H9 (cell line): ENCODE data around the gene KLHL41. TPM values are rescaled to one million over a fixed set of nuclear protein-coding genes. Genes with fewer than 3 reads are reported as not detected.

Source experiments
- DNase-seq: peaks from one replicate; pipeline ENCODE4 v3.0.0-alpha.2; 2017
- H2AFZ ChIP-seq: one replicate; pipeline ENCODE4 v1.6.1; 2013; ENCODE audit warnings: mild to moderate bottlenecking, low read length, control low read depth, moderate library complexity
- H2AK5ac ChIP-seq: 2 replicates; pipeline ENCODE4 v1.6.1; 2013; ENCODE audit warnings: low read length, control low read depth, mixed read lengths; ENCODE audit not compliant: insufficient read length
- H2BK120ac ChIP-seq: one replicate; pipeline ENCODE4 v1.6.1; 2013; ENCODE audit warnings: low read depth, mild to moderate bottlenecking, low read length, control low read depth, inconsistent platforms; ENCODE audit not compliant: poor library complexity, severe bottlenecking
- H2BK12ac ChIP-seq: 2 replicates; pipeline ENCODE4 v1.6.1; 2013; ENCODE audit warnings: low read length, control low read depth, mixed read lengths, low read depth; ENCODE audit not compliant: insufficient read length
- H2BK15ac ChIP-seq: 2 replicates; pipeline ENCODE4 v1.6.1; 2013; ENCODE audit warnings: low read depth, low read length, control low read depth
- H2BK20ac ChIP-seq: one replicate; pipeline ENCODE4 v1.6.1; 2013; ENCODE audit warnings: low read depth, mild to moderate bottlenecking, low read length, control low read depth, inconsistent platforms; ENCODE audit not compliant: poor library complexity, severe bottlenecking
- H2BK5ac ChIP-seq: 2 replicates; pipeline ENCODE4 v1.6.1; 2013; ENCODE audit warnings: low read length, control low read depth, mixed read lengths; ENCODE audit not compliant: insufficient read length
- H3K14ac ChIP-seq: 2 replicates; pipeline ENCODE4 v1.6.1; 2013; ENCODE audit warnings: low read length, control low read depth; ENCODE audit not compliant: insufficient read depth
- H3K18ac ChIP-seq: 2 replicates; pipeline ENCODE4 v1.6.1; 2013; ENCODE audit warnings: low read depth, mild to moderate bottlenecking, mixed read lengths, low read length, control low read depth; ENCODE audit not compliant: insufficient read length
- H3K23ac ChIP-seq: 2 replicates; pipeline ENCODE4 v1.6.1; 2013; ENCODE audit warnings: low read length, control low read depth, mixed read lengths, low read depth; ENCODE audit not compliant: insufficient read length
- H3K23me2 ChIP-seq: 2 replicates; pipeline ENCODE4 v1.6.1; 2013; ENCODE audit warnings: low read depth, mild to moderate bottlenecking, mixed read lengths, low read length, control low read depth; ENCODE audit not compliant: insufficient read length, poor library complexity, severe bottlenecking
- H3K27ac ChIP-seq: 2 replicates; pipeline ENCODE4 v1.5.1; 2013; ENCODE audit warnings: low read length, control low read depth, mixed read lengths, low read depth; ENCODE audit not compliant: insufficient read length
- H3K27me3 ChIP-seq: 2 replicates; pipeline ENCODE4 v1.6.1; 2013; ENCODE audit warnings: low read length, control low read depth, inconsistent platforms; ENCODE audit not compliant: insufficient read depth
- H3K4ac ChIP-seq: 2 replicates; pipeline ENCODE4 v1.6.1; 2013; ENCODE audit warnings: low read depth, mild to moderate bottlenecking, control low read depth, inconsistent platforms, low read length, moderate library complexity
- H3K4me1 ChIP-seq: 2 replicates; pipeline ENCODE4 v1.6.1; 2013; ENCODE audit warnings: low read length, control low read depth, inconsistent platforms; ENCODE audit not compliant: insufficient read depth
- H3K4me2 ChIP-seq: 2 replicates; pipeline ENCODE4 v1.6.1; 2013; ENCODE audit warnings: low read length, control low read depth, mixed read lengths; ENCODE audit not compliant: insufficient read length, insufficient read depth
- H3K56ac ChIP-seq: 2 replicates; pipeline ENCODE4 v1.6.1; 2013; ENCODE audit warnings: low read depth, mild to moderate bottlenecking, mixed read lengths, low read length, control low read depth; ENCODE audit not compliant: insufficient read length
- H3K79me1 ChIP-seq: 2 replicates; pipeline ENCODE4 v1.6.1; 2013; ENCODE audit warnings: low read depth, mild to moderate bottlenecking, moderate library complexity, low read length, control low read depth, inconsistent platforms; ENCODE audit not compliant: insufficient read depth, poor library complexity, severe bottlenecking
- H3K79me2 ChIP-seq: 2 replicates; pipeline ENCODE4 v1.6.1; 2013; ENCODE audit warnings: low read length, control low read depth, inconsistent platforms; ENCODE audit not compliant: insufficient read depth
- H3K9ac ChIP-seq: 2 replicates; pipeline ENCODE4 v1.6.1; 2013; ENCODE audit warnings: low read length, control low read depth, mixed read lengths; ENCODE audit not compliant: insufficient read length; ENCODE audit errors: extremely low read depth
- H3K9me3 ChIP-seq: one replicate; pipeline ENCODE4 v1.6.1; 2013; ENCODE audit warnings: low read depth, low read length, inconsistent platforms; ENCODE audit not compliant: control insufficient read depth
- H3T11ph ChIP-seq: one replicate; pipeline ENCODE4 v1.6.1; 2013; ENCODE audit warnings: mild to moderate bottlenecking, low read length, control low read depth, inconsistent platforms
- H4K20me1 ChIP-seq: one replicate; pipeline ENCODE4 v1.6.1; 2013; ENCODE audit not compliant: control insufficient read depth, insufficient read length, insufficient read depth
- H4K5ac ChIP-seq: 2 replicates; pipeline ENCODE4 v1.6.1; 2013; ENCODE audit warnings: low read depth, mild to moderate bottlenecking, mixed read lengths, low read length, control low read depth; ENCODE audit not compliant: insufficient read length
- H4K8ac ChIP-seq: replicated peaks from 2 replicates; pipeline ENCODE4 v1.6.1; 2013; ENCODE audit warnings: low read length, control low read depth, mixed read lengths, low read depth; ENCODE audit not compliant: insufficient read length
- H4K91ac ChIP-seq: 2 replicates; pipeline ENCODE4 v1.6.1; 2013; ENCODE audit warnings: low read depth, mild to moderate bottlenecking, moderate library complexity, mixed read lengths, low read length, control low read depth; ENCODE audit not compliant: insufficient read length
- H3K27ac Mint-ChIP-seq, 3 experiments: 2 replicates in 2 of 3; 3 replicates in 1 of 3; pipeline ENCODE4 v1.8.0; 2020 to 2021; ENCODE audit warnings: mixed read lengths in 3 of 3, mild to moderate bottlenecking in 1 of 3, moderate library complexity in 1 of 3
- H3K27me3 Mint-ChIP-seq: 2 replicates; pipeline ENCODE4 v1.8.0; 2021; ENCODE audit warnings: low read depth, mild to moderate bottlenecking, moderate library complexity, mixed read lengths
- H3K36me3 Mint-ChIP-seq, 3 experiments: 2 replicates in 2 of 3; 3 replicates in 1 of 3; pipeline ENCODE4 v1.8.0; 2020 to 2021; ENCODE audit warnings: low read depth in 3 of 3, mixed read lengths in 3 of 3; ENCODE audit not compliant: insufficient read depth in 1 of 3
- H3K4me1 Mint-ChIP-seq, 2 experiments: 2 replicates each; pipeline ENCODE4 v1.8.0; 2020; ENCODE audit warnings: mixed read lengths in 2 of 2
- H3K4me3 Mint-ChIP-seq, 2 experiments: 2 replicates in 1 of 2; 3 replicates in 1 of 2; pipeline ENCODE4 v1.8.0; 2020 to 2021; ENCODE audit warnings: mild to moderate bottlenecking in 2 of 2, mixed read lengths in 2 of 2, moderate library complexity in 1 of 2
- H3K9me3 Mint-ChIP-seq, 2 experiments: 2 replicates in 1 of 2; 3 replicates in 1 of 2; pipeline ENCODE4 v1.8.0; 2020; ENCODE audit warnings: mild to moderate bottlenecking in 2 of 2, mixed read lengths in 2 of 2, moderate library complexity in 1 of 2
- total RNA-seq: library from RNA; stranded (reverse); gene quantifications from 2 replicates; pipeline ENCODE4 v1.2.1, GENCODE V29; 2021
- TF ChIP-seq, protein P1 (sequence below): fragments of 200-600 bp; sonication (generic); conservative IDR thresholded peaks from 3 replicates; pipeline ENCODE4 v1.8.0; 2021; ENCODE audit warnings: antibody characterized with exemption, mild to moderate bottlenecking

Gene KLHL41
- total RNA-seq, 1 experiment from 2014 or later = not detected

DNA sequence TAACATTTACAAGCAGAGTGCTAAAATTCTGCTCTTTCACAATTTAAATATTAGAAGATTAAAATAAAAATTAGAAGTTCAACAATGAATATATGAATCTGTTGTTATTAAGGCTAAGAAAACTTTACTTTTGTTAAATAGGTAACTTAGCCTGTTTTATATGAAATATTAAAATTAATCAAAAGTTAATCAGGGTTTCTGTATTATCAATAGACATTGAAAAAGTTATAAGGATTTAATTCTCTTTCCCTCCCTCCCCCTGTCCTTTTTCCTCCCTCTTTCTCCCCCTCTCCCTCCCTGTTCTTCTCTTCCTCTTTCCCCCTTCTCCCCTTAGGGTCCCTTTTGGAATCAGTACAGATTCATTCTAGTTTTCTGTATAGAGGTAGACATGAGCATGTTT lies 18.1 kb upstream of the KLHL41 start:
- Histone ChIP-seq H2AK5ac (no peak overlapping the region), H3K27me3 (no peaks in the 10 kb centered on the region), H3K27ac (no peak overlapping the region), H2BK120ac (no peak overlapping the region), H3T11ph (no peak overlapping the region), H3K9me3 (no peaks in the 10 kb centered on the region), H2BK5ac (no peak overlapping the region), H3K4me2 (no peak overlapping the region), H4K8ac (no peak overlapping the region), H3K56ac (no peak overlapping the region), H3K23ac (no peak overlapping the region), H2BK15ac (no peak overlapping the region), H4K20me1 (no peaks in the 10 kb centered on the region), H3K4me1 (no peaks in the 10 kb centered on the region), H3K79me1 (no peaks in the 10 kb centered on the region), H4K5ac (no peak overlapping the region), H4K91ac (no peak overlapping the region), H3K18ac (no peak overlapping the region), H3K9ac (no peak overlapping the region), H3K4ac (no peak overlapping the region), H2BK12ac (no peak overlapping the region), H2AFZ (no peak overlapping the region), H3K23me2 (no peaks in the 10 kb centered on the region), H3K79me2 (no peaks in the 10 kb centered on the region), H2BK20ac (no peak overlapping the region), H3K14ac (no peak overlapping the region)
- peaks cover 3 to 4% of the 10 kb centered on the region in 2 experiments; a peak in 4 of 5 replicates for H3K9me3 Mint-ChIP-seq
- no peaks in the 10 kb centered on the region for H3K27me3 Mint-ChIP-seq
- peaks cover 0 to 4% (median 0%) of the 10 kb centered on the region in 3 experiments; a peak in 2 of 7 replicates for H3K36me3 Mint-ChIP-seq
- H3K27ac Mint-ChIP-seq = no peak overlapping the region
- no peak overlapping the region for H3K4me3 Mint-ChIP-seq
- TF ChIP-seq, protein P1, sequence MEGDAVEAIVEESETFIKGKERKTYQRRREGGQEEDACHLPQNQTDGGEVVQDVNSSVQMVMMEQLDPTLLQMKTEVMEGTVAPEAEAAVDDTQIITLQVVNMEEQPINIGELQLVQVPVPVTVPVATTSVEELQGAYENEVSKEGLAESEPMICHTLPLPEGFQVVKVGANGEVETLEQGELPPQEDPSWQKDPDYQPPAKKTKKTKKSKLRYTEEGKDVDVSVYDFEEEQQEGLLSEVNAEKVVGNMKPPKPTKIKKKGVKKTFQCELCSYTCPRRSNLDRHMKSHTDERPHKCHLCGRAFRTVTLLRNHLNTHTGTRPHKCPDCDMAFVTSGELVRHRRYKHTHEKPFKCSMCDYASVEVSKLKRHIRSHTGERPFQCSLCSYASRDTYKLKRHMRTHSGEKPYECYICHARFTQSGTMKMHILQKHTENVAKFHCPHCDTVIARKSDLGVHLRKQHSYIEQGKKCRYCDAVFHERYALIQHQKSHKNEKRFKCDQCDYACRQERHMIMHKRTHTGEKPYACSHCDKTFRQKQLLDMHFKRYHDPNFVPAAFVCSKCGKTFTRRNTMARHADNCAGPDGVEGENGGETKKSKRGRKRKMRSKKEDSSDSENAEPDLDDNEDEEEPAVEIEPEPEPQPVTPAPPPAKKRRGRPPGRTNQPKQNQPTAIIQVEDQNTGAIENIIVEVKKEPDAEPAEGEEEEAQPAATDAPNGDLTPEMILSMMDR = no peak
- no peak for DNase-seq
- no peaks in the 10 kb centered on the region for H3K4me1 Mint-ChIP-seq
